LoVo (cell line): ENCODE data around the gene OLIG2.

ENCODE experiments used
- DNase-seq: peaks from one replicate; pipeline ENCODE4 v3.0.0-alpha.2; 2016; ENCODE audit warnings: low spot score

Gene OLIG2

GRCh38 chr21:33025489-33026442, at the start of gene OLIG2:
OLIG2 (plus strand) TSS chr21:33025935; CDS start chr21:33026863, 928 bp downstream.
- no peak for DNase-seq

- DNase-seq: no peak
Measured at GRCh38 chr21:32976791-32977190, 48.9 kb upstream of the OLIG2 start.

- DNase-seq: no peak
Measured at GRCh38 chr21:32977216-32977615, 48.5 kb upstream of the OLIG2 start.

GRCh38 chr21:32978331-32979270, 47.1 kb upstream of the OLIG2 start:
- no peak for DNase-seq

GRCh38 chr21:32979598-32980268, 46.0 kb upstream of the OLIG2 start:
- DNase-seq: no peak

- DNase-seq: no peak
Measured at GRCh38 chr21:32981096-32981495, 44.6 kb upstream of the OLIG2 start.

GRCh38 chr21:32990666-32991065, 35.1 kb upstream of the OLIG2 start:
- no peak for DNase-seq

- no peak for DNase-seq
Measured at GRCh38 chr21:32991361-32991760, 34.4 kb upstream of the OLIG2 start.

GRCh38 chr21:32993894-32994293, 31.8 kb upstream of the OLIG2 start:
- no peak for DNase-seq

- peak; percentile 15 for DNase-seq
Measured at GRCh38 chr21:32994305-32994704, 31.4 kb upstream of the OLIG2 start.

GRCh38 chr21:33007747-33008146, 18.0 kb upstream of the OLIG2 start:
- DNase-seq: no peak

GRCh38 chr21:33008333-33009051, 17.2 kb upstream of the OLIG2 start:
- DNase-seq: no peak

GRCh38 chr21:33010931-33011330, 14.8 kb upstream of the OLIG2 start:
- no peak for DNase-seq

- DNase-seq: peak; percentile 72
Measured at GRCh38 chr21:33011462-33011861, 14.3 kb upstream of the OLIG2 start.

GRCh38 chr21:33013626-33014025, 12.1 kb upstream of the OLIG2 start:
- DNase-seq: no peak

GRCh38 chr21:33014331-33014730, 11.4 kb upstream of the OLIG2 start:
- no peak for DNase-seq

- DNase-seq: no peak
Measured at GRCh38 chr21:33015096-33015495, 10.6 kb upstream of the OLIG2 start.

GRCh38 chr21:33015756-33016155, 10.0 kb upstream of the OLIG2 start:
- no peak for DNase-seq

GRCh38 chr21:33018707-33019465, 6.8 kb upstream of the OLIG2 start:
- no peak for DNase-seq

GRCh38 chr21:33019516-33019884, 6.2 kb upstream of the OLIG2 start:
- DNase-seq: no peak
